Stimulated activated naive CD8-positive, alpha-beta T cell treated with anti-CD3 and anti-CD28 coated beads, Interleukin-15, Interleukin-2, amounts not matched to agents 100 ng/mL and 50 ng/mL, for 24 hours (primary cell): Measurements from ENCODE around the gene LMF1.
"Not testable (repeated sequence)": the region's sequence is repeated elsewhere in the genome, so short reads cannot be mapped to it uniquely, and the experiment has no call there.

ENCODE experiments used
- H3K27ac Mint-ChIP-seq: one replicate; pipeline ENCODE4 v1.8.0; 2021; ENCODE audit warnings: mild to moderate bottlenecking, mixed read lengths
- H3K27me3 Mint-ChIP-seq: one replicate; pipeline ENCODE4 v1.8.0; 2021; ENCODE audit warnings: mixed read lengths
- H3K36me3 Mint-ChIP-seq: one replicate; pipeline ENCODE4 v1.8.0; 2021; ENCODE audit warnings: low read depth, mixed read lengths
- H3K4me1 Mint-ChIP-seq: one replicate; pipeline ENCODE4 v1.8.0; 2021; ENCODE audit warnings: low read depth, mixed read lengths
- H3K4me3 Mint-ChIP-seq: one replicate; pipeline ENCODE4 v1.8.0; 2021; ENCODE audit warnings: mild to moderate bottlenecking, mixed read lengths
- H3K9me3 Mint-ChIP-seq: one replicate; pipeline ENCODE4 v1.8.0; 2021; ENCODE audit warnings: mixed read lengths

The LMF1 gene

GRCh38 chr16:848510-849253 is 122.1 kb downstream of the LMF1 start:
- no peaks in the 10 kb centered on the region for H3K4me1 Mint-ChIP-seq
- H3K27ac Mint-ChIP-seq = no peak overlapping the region
- H3K4me3 Mint-ChIP-seq = no peak overlapping the region
- H3K27me3 Mint-ChIP-seq = no peaks in the 10 kb centered on the region
- H3K36me3 Mint-ChIP-seq = no peaks in the 10 kb centered on the region
- H3K9me3 Mint-ChIP-seq = no peaks in the 10 kb centered on the region

GRCh38 chr16:847681-848445 is 122.9 kb downstream of the LMF1 start:
- no peak overlapping the region for H3K4me3 Mint-ChIP-seq

GRCh38 chr16:847151-847550 is 123.6 kb downstream of the LMF1 start:
- H3K9me3 Mint-ChIP-seq = no peaks in the 10 kb centered on the region
- no peak overlapping the region for H3K27ac Mint-ChIP-seq
- H3K4me1 Mint-ChIP-seq = no peaks in the 10 kb centered on the region
- no peaks in the 10 kb centered on the region for H3K27me3 Mint-ChIP-seq
- H3K4me3 Mint-ChIP-seq = no peak overlapping the region
- no peaks in the 10 kb centered on the region for H3K36me3 Mint-ChIP-seq

More at GRCh38 chr16:847681-848445, 122.9 kb downstream of the LMF1 start:
- Mint-ChIP-seq H3K4me1 (no peaks in the 10 kb centered on the region), H3K27me3 (no peaks in the 10 kb centered on the region), H3K27ac (no peak overlapping the region), H3K9me3 (no peaks in the 10 kb centered on the region), H3K36me3 (no peaks in the 10 kb centered on the region)

- H3K4me1 Mint-ChIP-seq = no peaks in the 10 kb centered on the region
- no peak overlapping the region for H3K27ac Mint-ChIP-seq
- no peaks in the 10 kb centered on the region for H3K27me3 Mint-ChIP-seq
- no peaks in the 10 kb centered on the region for H3K9me3 Mint-ChIP-seq
- no peak overlapping the region for H3K4me3 Mint-ChIP-seq
- H3K36me3 Mint-ChIP-seq = no peaks in the 10 kb centered on the region
Observed at GRCh38 chr16:845351-845745, 125.4 kb downstream of the LMF1 start.

- no peaks in the 10 kb centered on the region for H3K27me3 Mint-ChIP-seq
- H3K4me1 Mint-ChIP-seq = no peaks in the 10 kb centered on the region
- no peak overlapping the region for H3K4me3 Mint-ChIP-seq
- no peak overlapping the region for H3K27ac Mint-ChIP-seq
- H3K36me3 Mint-ChIP-seq = no peaks in the 10 kb centered on the region
- H3K9me3 Mint-ChIP-seq = no peaks in the 10 kb centered on the region
Observed at GRCh38 chr16:844638-845350, 126.0 kb downstream of the LMF1 start.

- Mint-ChIP-seq H3K9me3 (no peaks in the 10 kb centered on the region), H3K36me3 (no peaks in the 10 kb centered on the region), H3K27ac (no peak overlapping the region), H3K27me3 (no peaks in the 10 kb centered on the region), H3K4me3 (no peak overlapping the region), H3K4me1 (no peaks in the 10 kb centered on the region)
Observed at GRCh38 chr16:843771-844170, 127.0 kb downstream of the LMF1 start.

GRCh38 chr16:842711-843560 is 127.8 kb downstream of the LMF1 start:
- H3K9me3 Mint-ChIP-seq = no peaks in the 10 kb centered on the region
- no peak overlapping the region for H3K4me3 Mint-ChIP-seq
- H3K4me1 Mint-ChIP-seq = no peaks in the 10 kb centered on the region
- H3K27ac Mint-ChIP-seq = no peak overlapping the region
- no peaks in the 10 kb centered on the region for H3K27me3 Mint-ChIP-seq
- no peaks in the 10 kb centered on the region for H3K36me3 Mint-ChIP-seq

- H3K36me3 Mint-ChIP-seq = no peaks in the 10 kb centered on the region
- no peaks in the 10 kb centered on the region for H3K27me3 Mint-ChIP-seq
- no peaks in the 10 kb centered on the region for H3K4me1 Mint-ChIP-seq
- no peaks in the 10 kb centered on the region for H3K9me3 Mint-ChIP-seq
- no peak overlapping the region for H3K4me3 Mint-ChIP-seq
- H3K27ac Mint-ChIP-seq = no peak overlapping the region
Observed at GRCh38 chr16:842061-842476, 128.7 kb downstream of the LMF1 start.

- no peak overlapping the region for H3K27ac Mint-ChIP-seq
Observed at GRCh38 chr16:841455-842060, 129.2 kb downstream of the LMF1 start.

GRCh38 chr16:840561-841454 is 130.0 kb downstream of the LMF1 start:
- Mint-ChIP-seq H3K36me3 (no peaks in the 10 kb centered on the region), H3K4me1 (no peaks in the 10 kb centered on the region), H3K4me3 (no peak overlapping the region), H3K9me3 (peaks cover 5% of the 10 kb centered on the region), H3K27ac (no peak overlapping the region), H3K27me3 (no peaks in the 10 kb centered on the region)

More at GRCh38 chr16:841455-842060, 129.2 kb downstream of the LMF1 start:
- Mint-ChIP-seq H3K4me3 (no peak overlapping the region), H3K9me3 (peaks cover under 1% of the 10 kb centered on the region), H3K4me1 (no peaks in the 10 kb centered on the region), H3K36me3 (no peaks in the 10 kb centered on the region), H3K27me3 (no peaks in the 10 kb centered on the region)

GRCh38 chr16:839643-840408 is 131.0 kb downstream of the LMF1 start:
- Mint-ChIP-seq H3K36me3 (no peaks in the 10 kb centered on the region), H3K27ac (no peak overlapping the region), H3K9me3 (peaks cover 5% of the 10 kb centered on the region), H3K4me1 (no peaks in the 10 kb centered on the region), H3K27me3 (no peaks in the 10 kb centered on the region), H3K4me3 (no peak overlapping the region)

GRCh38 chr16:838741-839140 is 132.0 kb downstream of the LMF1 start:
- no peak overlapping the region for H3K27ac Mint-ChIP-seq
- peaks cover 5% of the 10 kb centered on the region for H3K9me3 Mint-ChIP-seq
- H3K36me3 Mint-ChIP-seq = no peaks in the 10 kb centered on the region
- no peaks in the 10 kb centered on the region for H3K4me1 Mint-ChIP-seq
- H3K27me3 Mint-ChIP-seq = no peaks in the 10 kb centered on the region
- H3K4me3 Mint-ChIP-seq = no peak overlapping the region

GRCh38 chr16:836822-837221 is 134.0 kb downstream of the LMF1 start:
- not testable (repeated sequence) for H3K9me3 Mint-ChIP-seq, H3K4me1 Mint-ChIP-seq, H3K4me3 Mint-ChIP-seq, H3K27ac Mint-ChIP-seq, H3K36me3 Mint-ChIP-seq, H3K27me3 Mint-ChIP-seq
